ENCODE measurements around the gene MYBPC1.

The MYBPC1 gene

DNA sequence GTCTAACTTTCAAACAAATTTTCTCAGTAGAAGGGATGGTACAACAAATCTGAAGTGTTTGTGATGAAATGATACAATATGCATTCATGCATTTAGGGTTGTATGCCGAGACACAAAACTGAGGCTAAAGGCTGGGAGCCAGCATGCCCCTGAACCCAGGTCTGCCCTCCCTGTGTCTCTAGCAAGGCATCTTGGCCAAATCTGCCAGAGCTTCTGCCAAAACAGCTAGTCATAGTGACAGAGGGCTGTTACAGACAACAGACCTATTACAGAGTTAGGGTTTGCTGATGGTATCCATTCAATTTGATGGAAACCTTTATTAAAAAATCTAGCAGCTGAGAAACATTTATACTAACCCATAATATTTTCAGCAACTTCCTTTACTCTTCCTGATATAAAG, 91.4 kb downstream of the MYBPC1 start:
- no peak overlapping the region for H3K4me3 ChIP-seq (ENCODE audit: severe bottlenecking)
- TF ChIP-seq, protein P1, sequence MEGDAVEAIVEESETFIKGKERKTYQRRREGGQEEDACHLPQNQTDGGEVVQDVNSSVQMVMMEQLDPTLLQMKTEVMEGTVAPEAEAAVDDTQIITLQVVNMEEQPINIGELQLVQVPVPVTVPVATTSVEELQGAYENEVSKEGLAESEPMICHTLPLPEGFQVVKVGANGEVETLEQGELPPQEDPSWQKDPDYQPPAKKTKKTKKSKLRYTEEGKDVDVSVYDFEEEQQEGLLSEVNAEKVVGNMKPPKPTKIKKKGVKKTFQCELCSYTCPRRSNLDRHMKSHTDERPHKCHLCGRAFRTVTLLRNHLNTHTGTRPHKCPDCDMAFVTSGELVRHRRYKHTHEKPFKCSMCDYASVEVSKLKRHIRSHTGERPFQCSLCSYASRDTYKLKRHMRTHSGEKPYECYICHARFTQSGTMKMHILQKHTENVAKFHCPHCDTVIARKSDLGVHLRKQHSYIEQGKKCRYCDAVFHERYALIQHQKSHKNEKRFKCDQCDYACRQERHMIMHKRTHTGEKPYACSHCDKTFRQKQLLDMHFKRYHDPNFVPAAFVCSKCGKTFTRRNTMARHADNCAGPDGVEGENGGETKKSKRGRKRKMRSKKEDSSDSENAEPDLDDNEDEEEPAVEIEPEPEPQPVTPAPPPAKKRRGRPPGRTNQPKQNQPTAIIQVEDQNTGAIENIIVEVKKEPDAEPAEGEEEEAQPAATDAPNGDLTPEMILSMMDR (IDR thresholded peaks at IDR 0.05; ENCODE audit: poor library complexity, severe bottlenecking) = no peak
- no peak for ATAC-seq (ENCODE audit: low read depth)

GRCh38 chr12:101690544-101691098, 95.8 kb downstream of the MYBPC1 start:
- no peak for ATAC-seq (ENCODE audit: low read depth)
- TF ChIP-seq, protein P1 (IDR thresholded peaks at IDR 0.05; ENCODE audit: poor library complexity, severe bottlenecking) = no peak
- H3K27ac ChIP-seq (ENCODE audit: poor library complexity, severe bottlenecking) = no peak overlapping the region

More for the DNA sequence above, 91.4 kb downstream of the MYBPC1 start:
- H3K36me3 ChIP-seq (ENCODE audit: low read depth) = no peaks in the 10 kb centered on the region
- no peak overlapping the region for H3K27ac ChIP-seq (ENCODE audit: poor library complexity, severe bottlenecking)
- no peak for DNase-seq (ENCODE audit: low spot score)
- peaks cover 4% of the 10 kb centered on the region for H3K27me3 ChIP-seq (ENCODE audit: insufficient read depth, poor library complexity, severe bottlenecking)
- H3K9me3 ChIP-seq (ENCODE audit: severe bottlenecking) = no peaks in the 10 kb centered on the region
- no peaks in the 10 kb centered on the region for H3K4me1 ChIP-seq (ENCODE audit: insufficient read depth, poor library complexity, severe bottlenecking)

GRCh38 chr12:101691503-101692096, 96.8 kb downstream of the MYBPC1 start:
- Histone ChIP-seq H3K27me3 (ENCODE audit: insufficient read depth, poor library complexity, severe bottlenecking) (no peaks in the 10 kb centered on the region), H3K36me3 (ENCODE audit: low read depth) (no peaks in the 10 kb centered on the region), H3K27ac (ENCODE audit: poor library complexity, severe bottlenecking) (no peak overlapping the region), H3K4me1 (ENCODE audit: insufficient read depth, poor library complexity, severe bottlenecking) (no peaks in the 10 kb centered on the region), H3K4me3 (ENCODE audit: severe bottlenecking) (no peak overlapping the region), H3K9me3 (ENCODE audit: severe bottlenecking) (no peaks in the 10 kb centered on the region)
- ATAC-seq (ENCODE audit: low read depth) (no peak), DNase-seq (ENCODE audit: low spot score) (no peak)
- TF ChIP-seq, protein P1 (IDR thresholded peaks at IDR 0.05; ENCODE audit: poor library complexity, severe bottlenecking) = no peak

More at GRCh38 chr12:101690544-101691098, 95.8 kb downstream of the MYBPC1 start:
- Histone ChIP-seq H3K9me3 (ENCODE audit: severe bottlenecking) (no peaks in the 10 kb centered on the region), H3K27me3 (ENCODE audit: insufficient read depth, poor library complexity, severe bottlenecking) (no peaks in the 10 kb centered on the region), H3K4me3 (ENCODE audit: severe bottlenecking) (no peak overlapping the region), H3K36me3 (ENCODE audit: low read depth) (no peaks in the 10 kb centered on the region), H3K4me1 (ENCODE audit: insufficient read depth, poor library complexity, severe bottlenecking) (no peaks in the 10 kb centered on the region)
- no peak for DNase-seq (ENCODE audit: low spot score)

GRCh38 chr12:101694297-101694848, 99.6 kb downstream of the MYBPC1 start:
- H3K27ac ChIP-seq (ENCODE audit: poor library complexity, severe bottlenecking) = no peak overlapping the region
- peaks cover 3% of the 10 kb centered on the region for H3K4me1 ChIP-seq (ENCODE audit: insufficient read depth, poor library complexity, severe bottlenecking)
- no peaks in the 10 kb centered on the region for H3K27me3 ChIP-seq (ENCODE audit: insufficient read depth, poor library complexity, severe bottlenecking)
- H3K36me3 ChIP-seq (ENCODE audit: low read depth) = no peaks in the 10 kb centered on the region
- no peaks in the 10 kb centered on the region for H3K9me3 ChIP-seq (ENCODE audit: severe bottlenecking)
- no peak overlapping the region for H3K4me3 ChIP-seq (ENCODE audit: severe bottlenecking)
- DNase-seq (ENCODE audit: low spot score) (no peak), ATAC-seq (ENCODE audit: low read depth) (no peak)
- TF ChIP-seq, protein P1 (IDR thresholded peaks at IDR 0.05; ENCODE audit: poor library complexity, severe bottlenecking) = no peak

- H3K9me3 ChIP-seq (ENCODE audit: severe bottlenecking) = no peaks in the 10 kb centered on the region
- H3K27me3 ChIP-seq (ENCODE audit: insufficient read depth, poor library complexity, severe bottlenecking) = no peaks in the 10 kb centered on the region
- DNase-seq (ENCODE audit: low spot score) (no peak), ATAC-seq (ENCODE audit: low read depth) (no peak)
- H3K27ac ChIP-seq (ENCODE audit: poor library complexity, severe bottlenecking) = no peak overlapping the region
- no peak overlapping the region for H3K4me3 ChIP-seq (ENCODE audit: severe bottlenecking)
- TF ChIP-seq, protein P1 (IDR thresholded peaks at IDR 0.05; ENCODE audit: poor library complexity, severe bottlenecking) = no peak
- peaks cover 3% of the 10 kb centered on the region for H3K4me1 ChIP-seq (ENCODE audit: insufficient read depth, poor library complexity, severe bottlenecking)
- no peaks in the 10 kb centered on the region for H3K36me3 ChIP-seq (ENCODE audit: low read depth)
These were observed 100.2 kb downstream of the MYBPC1 start for GRCh38 chr12:101694986-101695385.

All from RWPE2 (cell line).